K562 treated with DMSO at 1 percent for 48 hours (cell line): Measurements from ENCODE around the gene PRSS48. TPM values are rescaled to one million over a fixed set of nuclear protein-coding genes. Genes with fewer than 3 reads are reported as not detected.

ENCODE experiments used
- total RNA-seq: library from RNA; unstranded; fragments of 300-600 nt; gene quantifications from 2 replicates; pipeline ENCODE4 v1.2.3, GENCODE V29; 2022; ENCODE audit warnings: low replicate concordance; ENCODE audit errors: extremely low read depth

PRSS48 gene, protein sequence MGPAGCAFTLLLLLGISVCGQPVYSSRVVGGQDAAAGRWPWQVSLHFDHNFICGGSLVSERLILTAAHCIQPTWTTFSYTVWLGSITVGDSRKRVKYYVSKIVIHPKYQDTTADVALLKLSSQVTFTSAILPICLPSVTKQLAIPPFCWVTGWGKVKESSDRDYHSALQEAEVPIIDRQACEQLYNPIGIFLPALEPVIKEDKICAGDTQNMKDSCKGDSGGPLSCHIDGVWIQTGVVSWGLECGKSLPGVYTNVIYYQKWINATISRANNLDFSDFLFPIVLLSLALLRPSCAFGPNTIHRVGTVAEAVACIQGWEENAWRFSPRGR
- total RNA-seq: not detected in 2 replicates

DNA sequence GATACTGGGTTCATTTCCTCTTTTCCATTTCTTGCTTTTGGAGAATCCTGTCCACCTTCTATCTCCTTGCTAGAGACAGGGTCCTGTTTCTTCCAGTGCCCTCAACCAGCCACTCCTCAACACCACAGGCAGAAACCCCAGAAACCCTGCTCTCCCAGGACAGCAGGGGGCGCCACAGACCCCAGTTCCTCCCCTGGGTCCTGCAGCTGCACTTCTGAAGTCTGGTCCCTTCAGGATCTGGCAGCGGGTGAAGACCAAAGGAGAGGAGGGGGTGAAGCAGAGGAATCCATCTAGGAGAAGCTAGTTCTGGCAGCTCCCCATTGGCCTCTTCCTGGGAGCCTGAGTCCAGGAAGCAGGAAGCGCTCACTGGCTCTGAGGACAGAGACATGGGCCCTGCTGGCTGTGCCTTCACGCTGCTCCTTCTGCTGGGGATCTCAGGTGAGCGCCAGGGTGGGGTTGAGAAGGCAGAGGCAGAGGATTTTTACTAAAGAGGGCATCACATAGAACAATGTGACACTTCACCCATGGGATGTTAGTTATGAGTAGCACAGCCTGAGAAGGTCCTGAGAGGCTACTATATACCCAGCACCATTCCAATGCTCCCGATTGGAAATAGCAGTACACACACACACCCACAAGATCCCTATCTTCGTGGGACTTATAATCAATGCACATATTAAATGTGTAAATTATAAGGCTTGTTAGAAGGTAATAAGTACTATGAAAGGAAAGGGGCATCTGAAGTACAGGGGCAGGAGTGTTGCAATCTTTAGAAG, at the start of gene PRSS48:
Gene PRSS48 (plus strand): TSS at position 375 of the 776 bp plus-strand sequence. CDS start 12 bp downstream, at position 387.

DNA sequence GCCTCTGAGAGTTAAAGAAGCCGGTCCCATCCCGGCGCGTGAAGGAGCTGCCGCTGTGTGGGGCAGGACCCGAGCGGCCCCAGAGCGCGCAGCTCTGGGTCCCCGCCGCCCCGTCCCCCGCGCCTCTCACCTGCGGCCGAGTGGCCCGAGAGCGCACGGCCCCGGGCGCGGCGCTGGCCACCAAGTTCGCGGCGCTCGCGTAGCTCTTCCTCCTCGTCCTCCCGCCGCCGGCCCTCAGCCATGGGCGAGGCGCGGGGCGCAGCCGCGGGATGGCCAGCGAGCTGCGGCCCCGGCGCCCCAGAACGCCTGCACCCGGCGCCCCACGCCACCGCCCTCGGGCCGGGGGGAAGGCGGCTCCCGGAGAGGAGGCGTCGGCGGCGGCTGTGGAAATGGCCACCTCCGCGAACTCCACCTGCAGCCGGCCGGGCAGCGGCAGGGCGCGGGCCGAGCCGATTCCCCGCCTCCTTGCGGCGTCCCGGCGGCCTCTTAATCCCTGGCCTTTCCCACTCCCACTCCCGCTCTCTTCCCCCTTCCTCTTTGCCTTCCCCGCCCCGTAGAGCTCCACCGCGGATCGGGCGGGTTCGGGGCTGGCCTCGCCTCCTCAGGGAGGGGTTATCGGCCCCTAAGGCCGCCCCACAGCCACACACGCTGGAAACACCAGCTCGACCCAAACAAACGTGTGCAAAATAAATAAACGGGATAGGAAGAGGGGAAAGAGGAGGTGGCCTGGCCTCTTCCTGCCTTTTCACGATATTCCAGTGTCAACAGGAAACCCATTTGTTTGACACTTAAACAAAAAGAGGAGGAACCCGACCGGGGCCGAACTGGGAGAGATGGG, 48.4 kb downstream of the PRSS48 start, which contains the start of gene SH3D19:
Gene SH3D19 (minus strand): TSS at position 495 of the 838 bp plus-strand sequence. CDS start 253 bp downstream, at position 242.

Other genes with a start within 250 kb of the PRSS48 start
- gene RPS3A, start 177.5 kb upstream of the PRSS48 start, total RNA-seq: 1,708 and 2,924 TPM in 2 replicates
- gene SH3D19, start 48.4 kb downstream of the PRSS48 start, total RNA-seq: not detected in 2 replicates
- gene FHIP1A, start 132.0 kb downstream of the PRSS48 start, total RNA-seq: not detected in 2 replicates